Motor neuron (in vitro differentiated cells): ENCODE results near the gene YIPF5. TPM values are rescaled to one million over a fixed set of nuclear protein-coding genes. Genes with fewer than 3 reads are reported as not detected.
A peak's percentile ranks its signal among the peaks of the same experiment; 100 is the strongest.

Experiments
- ATAC-seq, 8 experiments: fragments of 200-7000 bp; cut with Tn5 transposase; replicated peaks in 6 of 8; 2 replicates each; pipeline ENCODE4 v1.8.0; 2021; ENCODE audit warnings: mild to moderate bottlenecking in 8 of 8, moderate library complexity in 8 of 8
- H3K27ac ChIP-seq, 2 donors: fragments of 250-450 bp; sonication (Bioruptor Pico); 2 replicates each; pipeline ENCODE4 v1.9.0; 2021; ENCODE audit warnings: antibody characterized with exemption in 2 of 2, mild to moderate bottlenecking in 2 of 2, moderate library complexity in 1 of 2
- H3K4me1 ChIP-seq, 2 donors: fragments of 250-450 bp; sonication (Bioruptor Pico); replicated peaks in 1 of 2; 2 replicates each; pipeline ENCODE4 v1.6.1; 2021; ENCODE audit warnings: antibody characterized with exemption in 2 of 2, mild to moderate bottlenecking in 2 of 2, moderate library complexity in 1 of 2
- H3K4me3 ChIP-seq, 5 donors: fragments of 250-450 bp; sonication (Bioruptor Pico); 2 replicates each; pipeline ENCODE4 v1.9.0; 2021; ENCODE audit warnings: antibody characterized with exemption in 5 of 5, mild to moderate bottlenecking in 5 of 5, moderate library complexity in 4 of 5
- WGBS, 10 experiments: fragments of 450-650 bp; shearing (Covaris generic); methylation state at CpG; one replicate each; pipeline ENCODE4 v1.0.0; 2022; 5-methylcytosine and 5-hydroxymethylcytosine counted together
- in situ Hi-C, 9 experiments: fragments of 400-800 bp; cut with MboI; loops; one replicate each; pipeline ENCODE4 v1.15.0; 2021; ENCODE audit warnings: low sequenced_read_pairs in 9 of 9, low pct_unique_long_range_greater_than_20kb in 2 of 9; ENCODE audit not compliant: unreplicated experiment in 9 of 9
- total RNA-seq, 8 experiments: library from RNA; unstranded; fragments of 300-600 nt; gene quantifications; 2 replicates each; pipeline versions ENCODE4 v1.2.3 to v1.2.4, GENCODE V29; 2022

The YIPF5 gene
- total RNA-seq, 8 experiments from 2014 or later = 28.7 to 91.0 (median 64.2) TPM

DNA sequence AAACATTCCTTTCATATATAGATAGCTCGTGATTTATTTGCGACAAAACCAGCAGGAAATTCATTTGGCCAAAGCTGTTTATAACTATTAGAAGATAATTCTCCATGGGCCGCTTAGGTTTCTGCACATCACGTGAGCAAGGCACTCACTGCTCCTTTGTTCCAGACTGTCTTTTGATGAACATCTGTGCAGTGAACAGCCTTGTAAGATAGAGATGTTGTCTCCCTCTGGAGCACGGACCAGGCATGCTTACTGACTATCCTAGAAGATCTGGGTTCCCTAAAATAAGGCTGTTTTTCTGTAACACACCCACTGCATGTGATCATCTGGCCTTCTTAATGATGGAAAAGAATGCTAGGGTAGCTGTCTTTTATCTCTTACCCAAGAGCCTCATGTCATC, 30.9 kb downstream of the YIPF5 start:
- Histone ChIP-seq H3K4me1 (peaks cover 4 to 9% of the 10 kb centered on the region in 2 donors), H3K27ac (no peak overlapping the region), H3K4me3 (no peak overlapping the region)
- in situ Hi-C loops = loop anchor here in 2 of 9 experiments (25.0 kb wide), 3 partner anchors 152 to 1227 kb away; partner anchors contain the start of gene NR3C1 (in 1 of the 2)
- WGBS, 10 experiments = 0 to 100% (median 79%) methylated on average over 1 to 5 of the region's 5 CpGs
- ATAC-seq = peak in 6 of 8 experiments; percentile 42 to 66 (median 54)

GRCh38 chr5:144135113-144135762, 35.2 kb downstream of the YIPF5 start:
- 33 to 100% (median 89%) methylated on average over 1 to 3 of the region's 3 CpGs for WGBS, 10 experiments
- no peak overlapping the region for H3K27ac ChIP-seq
- in situ Hi-C loops = loop anchor here in 2 of 9 experiments (25.0 kb wide), 3 partner anchors 148 to 1223 kb away; partner anchors contain the start of gene NR3C1 (in 1 of the 2)
- no peak for ATAC-seq
- no peak overlapping the region for H3K4me3 ChIP-seq
- peaks cover 10 to 11% of the 10 kb centered on the region in 2 donors for H3K4me1 ChIP-seq

DNA sequence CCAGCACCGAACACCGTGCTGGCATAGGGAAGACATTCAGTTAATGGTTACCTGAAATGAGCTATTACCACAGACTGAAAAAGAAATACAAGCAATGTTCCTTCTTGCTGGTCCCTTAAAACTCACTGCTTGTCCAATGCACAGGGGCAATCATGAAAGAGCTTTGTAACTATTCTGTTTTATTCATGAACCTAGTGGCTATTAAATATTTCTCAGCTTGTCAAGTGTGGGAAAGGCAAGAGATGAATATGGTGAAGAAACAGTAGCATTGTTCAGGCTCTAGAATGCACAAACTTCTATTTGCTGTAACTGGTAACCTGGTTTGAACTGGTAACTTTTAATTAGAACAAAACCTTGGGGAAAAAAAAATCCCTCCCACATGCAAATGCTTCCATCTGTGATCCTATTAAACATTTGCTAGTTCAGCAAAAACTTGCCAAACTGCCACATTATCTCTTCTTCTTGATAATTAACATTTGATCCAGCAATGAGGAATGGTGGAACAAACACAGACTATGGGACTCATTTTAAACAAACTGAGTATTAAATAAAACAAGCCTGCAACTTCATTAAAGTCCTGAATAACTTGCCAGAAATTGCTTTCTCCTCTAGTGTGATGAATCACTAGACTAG, 36.1 kb downstream of the YIPF5 start:
- Histone ChIP-seq H3K4me3 (no peak overlapping the region), H3K4me1 (peaks cover 4 to 7% of the 10 kb centered on the region in 2 donors), H3K27ac (no peak overlapping the region)
- in situ Hi-C loops = loop anchor here in 2 of 9 experiments (25.0 kb wide), 3 partner anchors 147 to 1222 kb away; partner anchors contain the start of gene NR3C1 (in 1 of the 2)
- ATAC-seq = peak in 5 of 8 experiments; percentile 21 to 64 (median 46)
- 48 to 100% (median 86%) methylated on average over 1 to 2 of the region's 2 CpGs; no CpG with 5 or more reads in 2 of the 10 experiments for WGBS, 10 experiments

GRCh38 chr5:144133050-144133633, 37.3 kb downstream of the YIPF5 start:
- peaks cover 3 to 6% of the 10 kb centered on the region in 2 donors for H3K4me1 ChIP-seq
- in situ Hi-C loops = loop anchor here in 2 of 9 experiments (25.0 kb wide), 3 partner anchors 146 to 1221 kb away; partner anchors contain the start of gene NR3C1 (in 1 of the 2)
- no peak overlapping the region for H3K4me3 ChIP-seq
- no peak for ATAC-seq
- no peak overlapping the region for H3K27ac ChIP-seq
- 57 to 100% (median 96%) methylated on average over 1 to 4 of the region's 4 CpGs; no CpG with 5 or more reads in 1 of the 10 experiments for WGBS, 10 experiments

- H3K27ac ChIP-seq = no peak overlapping the region
- H3K4me3 ChIP-seq = no peak overlapping the region
- no peak for ATAC-seq
- in situ Hi-C loops = loop anchor here in 2 of 9 experiments (25.0 kb wide), 3 partner anchors 144 to 1219 kb away; partner anchors contain the start of gene NR3C1 (in 1 of the 2)
- 33 to 100% (median 87%) methylated on average over 1 to 4 of the region's 4 CpGs; no CpG with 5 or more reads in 1 of the 10 experiments for WGBS, 10 experiments
- peaks cover 3 to 6% of the 10 kb centered on the region in 2 donors for H3K4me1 ChIP-seq
Measured at GRCh38 chr5:144131261-144131660, 39.2 kb downstream of the YIPF5 start.

DNA sequence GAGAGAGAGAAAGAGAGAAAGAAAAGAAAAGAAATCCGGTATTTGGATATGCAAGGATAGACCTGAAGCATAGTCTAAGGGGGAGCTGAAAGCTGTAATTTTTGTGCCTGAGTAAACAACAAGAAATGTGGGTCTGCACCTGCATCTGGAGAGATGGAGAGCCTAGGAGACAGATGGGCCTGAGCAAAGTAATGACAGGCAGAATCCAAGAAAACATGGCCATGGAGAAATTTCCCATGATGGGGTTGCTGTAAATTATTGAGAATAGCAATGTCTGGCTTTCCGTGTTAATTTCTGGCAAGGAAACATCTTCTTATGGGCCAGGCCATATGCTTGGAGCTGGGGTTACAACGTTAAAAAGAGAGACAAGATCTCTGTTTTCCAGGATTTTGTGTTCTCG, 40.2 kb downstream of the YIPF5 start:
- ATAC-seq = no peak
- in situ Hi-C loops = loop anchor here in 2 of 9 experiments (25.0 kb wide), 3 partner anchors 143 to 1218 kb away; partner anchors contain the start of gene NR3C1 (in 1 of the 2)
- Histone ChIP-seq H3K27ac (no peak overlapping the region), H3K4me1 (peaks cover 3 to 6% of the 10 kb centered on the region in 2 donors), H3K4me3 (no peak overlapping the region)
- WGBS, 10 experiments = 5 to 100% (median 76%) methylated on average over 1 to 4 of the region's 4 CpGs; no CpG with 5 or more reads in 1 of the 10 experiments

DNA sequence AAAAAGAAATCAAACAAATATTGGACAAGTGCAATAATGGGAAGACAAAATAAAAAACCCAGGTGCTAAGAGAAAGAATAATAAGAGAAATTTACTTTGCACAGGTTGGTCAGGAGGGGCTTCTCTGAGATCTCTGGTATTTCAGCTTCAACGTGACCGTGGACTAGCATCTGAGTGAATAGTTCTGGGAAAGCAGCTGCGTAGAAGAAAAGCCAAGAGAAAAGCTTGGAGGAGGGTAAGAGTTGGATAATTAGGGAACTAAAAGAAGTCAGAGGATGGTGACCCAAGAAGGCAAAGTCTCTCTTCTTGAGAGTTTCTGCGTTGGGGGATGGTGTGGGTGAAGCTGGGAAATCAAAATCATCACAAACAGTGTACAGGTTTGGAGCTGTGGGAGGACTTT, 41.6 kb downstream of the YIPF5 start:
- H3K27ac ChIP-seq = no peak overlapping the region
- WGBS, 10 experiments = 69 to 100% (median 83%) methylated on average over 1 to 4 of the region's 4 CpGs
- peaks cover 3% of the 10 kb centered on the region in 2 donors for H3K4me1 ChIP-seq
- in situ Hi-C loops = loop anchor here in 2 of 9 experiments (25.0 kb wide), 3 partner anchors 142 to 1217 kb away; partner anchors contain the start of gene NR3C1 (in 1 of the 2)
- ATAC-seq = no peak
- H3K4me3 ChIP-seq = no peak overlapping the region

GRCh38 chr5:144126707-144127106, 43.8 kb downstream of the YIPF5 start:
- no peak overlapping the region for H3K27ac ChIP-seq
- H3K4me3 ChIP-seq = no peak overlapping the region
- ATAC-seq = no peak
- H3K4me1 ChIP-seq = peaks cover 3 to 7% of the 10 kb centered on the region in 2 donors
- WGBS, 10 experiments = 40 to 93% (median 82%) methylated on average over 1 to 4 of the region's 4 CpGs; no CpG with 5 or more reads in 2 of the 10 experiments
- in situ Hi-C loops = loop anchor here in 2 of 9 experiments (25.0 kb wide), 3 partner anchors 139 to 1214 kb away; partner anchors contain the start of gene NR3C1 (in 1 of the 2)

DNA sequence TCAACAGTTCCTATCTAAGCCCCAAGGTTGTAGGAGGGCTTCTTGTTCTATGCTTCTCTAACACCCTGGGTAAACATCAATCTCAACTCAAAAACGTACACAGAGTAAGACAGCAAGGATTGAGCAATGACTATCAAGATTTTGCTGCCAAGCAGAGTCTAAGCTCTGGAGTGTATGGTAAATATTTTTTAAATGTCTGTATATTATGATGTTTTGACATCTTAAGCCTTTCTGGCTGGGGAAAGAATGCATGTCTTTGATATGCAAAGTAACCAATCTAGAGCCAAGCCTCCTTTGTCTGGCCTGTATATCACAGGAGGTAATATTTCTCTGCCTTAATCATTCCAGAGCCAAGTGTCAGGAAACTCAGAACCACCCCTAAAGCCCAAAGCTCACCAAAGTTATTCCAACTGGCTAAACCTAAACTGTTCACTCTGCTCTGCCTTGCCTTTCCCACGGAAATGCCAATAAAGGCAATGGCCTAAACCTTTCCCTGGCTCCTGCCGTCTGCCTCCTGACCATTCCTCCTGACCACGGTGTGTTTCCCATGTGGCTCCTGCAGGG, 45.2 kb downstream of the YIPF5 start:
- H3K4me3 ChIP-seq = no peak overlapping the region
- ATAC-seq = peak in 4 of 8 experiments; percentile 37 to 96 (median 83)
- WGBS, 10 experiments = 39 to 87% (median 58%) methylated on average over 1 to 4 of the region's 4 CpGs
- no peak overlapping the region for H3K27ac ChIP-seq
- in situ Hi-C loops = loop anchor here in 2 of 9 experiments (25.0 kb wide), 3 partner anchors 138 to 1213 kb away; partner anchors contain the start of gene NR3C1 (in 1 of the 2)
- peaks cover 3 to 7% of the 10 kb centered on the region in 2 donors for H3K4me1 ChIP-seq

DNA sequence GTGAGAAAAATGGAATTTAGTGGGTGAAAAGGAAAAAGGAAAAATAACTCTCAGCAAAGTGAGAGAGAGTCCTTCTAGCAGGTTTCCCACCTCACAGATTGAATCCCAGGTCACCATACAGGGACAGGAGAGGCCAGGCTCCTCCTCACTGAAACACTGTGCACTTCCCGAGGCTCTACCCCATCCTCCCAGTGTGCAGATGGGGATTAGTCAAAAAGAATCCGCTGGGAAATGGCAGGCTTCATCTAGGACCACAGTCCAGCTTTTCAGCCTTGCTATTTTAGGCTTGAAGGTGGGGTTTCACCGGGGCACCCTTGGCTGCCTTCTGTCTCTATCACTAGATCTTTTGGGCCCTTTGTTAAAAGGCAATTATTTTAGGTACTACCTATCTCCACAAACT, 47.8 kb downstream of the YIPF5 start:
- Histone ChIP-seq H3K27ac (no peak overlapping the region), H3K4me1 (peaks cover 3 to 7% of the 10 kb centered on the region in 2 donors), H3K4me3 (no peak overlapping the region)
- 75 to 100% (median 86%) methylated on average over 1 to 3 of the region's 3 CpGs; no CpG with 5 or more reads in 2 of the 10 experiments for WGBS, 10 experiments
- no peak for ATAC-seq
- in situ Hi-C loops = no loop called here

- in situ Hi-C loops = no loop called here
- 44 to 100% (median 83%) methylated on average over 1 to 2 of the region's 2 CpGs; no CpG with 5 or more reads in 2 of the 10 experiments for WGBS, 10 experiments
- H3K27ac ChIP-seq = no peak overlapping the region
- H3K4me1 ChIP-seq = peaks cover 3 to 7% of the 10 kb centered on the region in 2 donors
- no peak for ATAC-seq
- H3K4me3 ChIP-seq = no peak overlapping the region
Measured at GRCh38 chr5:144122081-144122480, 48.4 kb downstream of the YIPF5 start.

- peaks cover 3 to 7% of the 10 kb centered on the region in 2 donors for H3K4me1 ChIP-seq
- no peak overlapping the region for H3K4me3 ChIP-seq
- no peak overlapping the region for H3K27ac ChIP-seq
- in situ Hi-C loops = no loop called here
- ATAC-seq = no peak
- 0 to 100% (median 100%) methylated on average over 1 of the region's 1 CpG for WGBS, 10 experiments
Measured at GRCh38 chr5:144121577-144121976, 48.9 kb downstream of the YIPF5 start.
